Neural progenitor cell (in vitro differentiated cells): ENCODE results near the gene FAIM. TPM values are rescaled to one million over a fixed set of nuclear protein-coding genes. Genes with fewer than 3 reads are reported as not detected.

ENCODE experiments used
- total RNA-seq: library from RNA; depleted of rRNA; stranded (reverse); fragments of >200 nt; gene quantifications from 2 replicates; pipeline ENCODE4 v1.2.3, GENCODE V29; 2015; ENCODE audit warnings: low replicate concordance

The FAIM gene
- total RNA-seq, 1 donor from 2014 or later = 13.2 TPM

Other genes with a start within 250 kb of the FAIM start
- 0.59 and 1.4 TPM in 2 replicates for gene ESYT3, start 174.2 kb upstream of the FAIM start, total RNA-seq
- 59.8 and 101 TPM in 2 replicates for gene CEP70, start 14.5 kb upstream of the FAIM start, total RNA-seq
- 11.1 and 17.7 TPM in 2 replicates for gene PIK3CB, start 226.2 kb downstream of the FAIM start, total RNA-seq